ENCODE results near the gene EPYC.

Gene EPYC

DNA sequence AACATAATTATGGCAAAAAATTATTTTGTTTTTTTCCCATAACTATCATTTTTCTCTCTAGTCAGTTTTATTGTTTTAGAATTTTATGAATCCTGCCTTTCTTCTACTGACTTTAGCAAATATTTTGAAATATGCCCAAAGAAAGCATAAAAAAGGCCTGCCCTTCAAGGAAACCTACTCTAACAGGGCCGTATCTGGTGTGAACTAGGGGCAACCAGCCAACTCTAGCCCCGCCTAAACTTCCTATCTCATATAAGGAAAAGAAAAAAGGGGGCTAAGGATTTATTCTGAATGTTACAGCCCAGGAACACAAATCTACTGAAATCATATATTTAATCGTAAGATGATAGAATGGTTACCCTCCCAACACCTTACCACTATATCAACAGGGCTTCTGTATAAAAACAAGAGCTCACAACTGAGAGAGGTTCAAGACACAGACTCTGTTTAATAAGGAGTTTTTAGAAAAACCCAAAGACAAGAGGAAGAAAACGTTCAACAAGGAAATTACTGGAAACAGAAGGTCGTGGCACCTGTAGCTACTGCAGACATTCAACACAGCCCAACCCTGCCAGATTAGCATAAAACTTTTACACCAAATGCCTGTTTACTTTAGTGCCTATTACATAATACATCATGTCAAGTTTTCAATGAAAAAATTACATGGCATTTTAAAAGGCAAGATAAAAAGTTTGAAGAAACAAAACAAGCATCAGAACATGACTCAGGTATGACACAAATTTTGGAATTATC lies 12.9 kb upstream of the EPYC start:
- Histone ChIP-seq H3K36me3 (ENCODE audit: control insufficient read depth, insufficient read depth, low read length) (no peaks in the 10 kb centered on the region), H3K9me3 (ENCODE audit: control insufficient read depth, insufficient read depth, low read length) (no peaks in the 10 kb centered on the region), H3K27me3 (ENCODE audit: control insufficient read depth, insufficient read depth, low read length) (no peaks in the 10 kb centered on the region), H3K4me3 (ENCODE audit: low read depth, low read length) (no peak overlapping the region), H3K4me1 (ENCODE audit: control insufficient read depth, insufficient read depth, low read length) (no peaks in the 10 kb centered on the region), H3K9ac (ENCODE audit: low read depth, low read length) (no peak overlapping the region)

DNA sequence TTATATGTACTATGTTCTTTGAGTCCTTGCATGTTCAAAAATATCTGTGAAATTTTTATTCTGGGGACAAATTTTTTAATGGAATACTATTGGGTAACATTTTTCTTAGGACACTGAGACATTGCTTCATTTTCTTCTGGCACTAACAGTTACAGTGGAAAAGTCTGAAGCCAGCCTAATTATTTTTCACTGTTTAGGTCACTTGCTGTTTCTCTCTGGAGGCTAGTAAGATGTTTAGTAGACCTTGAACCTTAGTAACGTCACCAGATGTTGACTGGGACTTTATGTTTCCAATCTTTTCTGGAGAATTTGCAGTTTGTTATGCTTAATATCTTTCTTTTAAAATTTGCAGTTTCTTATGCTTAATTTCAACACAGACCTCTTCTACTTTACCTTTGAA lies 12.3 kb upstream of the EPYC start:
- Histone ChIP-seq H3K4me1 (ENCODE audit: control insufficient read depth, insufficient read depth, low read length) (no peaks in the 10 kb centered on the region), H3K4me3 (ENCODE audit: low read depth, low read length) (no peak overlapping the region), H3K36me3 (ENCODE audit: control insufficient read depth, insufficient read depth, low read length) (no peaks in the 10 kb centered on the region), H3K9me3 (ENCODE audit: control insufficient read depth, insufficient read depth, low read length) (no peaks in the 10 kb centered on the region), H3K27me3 (ENCODE audit: control insufficient read depth, insufficient read depth, low read length) (no peaks in the 10 kb centered on the region), H3K9ac (ENCODE audit: low read depth, low read length) (no peak overlapping the region)

DNA sequence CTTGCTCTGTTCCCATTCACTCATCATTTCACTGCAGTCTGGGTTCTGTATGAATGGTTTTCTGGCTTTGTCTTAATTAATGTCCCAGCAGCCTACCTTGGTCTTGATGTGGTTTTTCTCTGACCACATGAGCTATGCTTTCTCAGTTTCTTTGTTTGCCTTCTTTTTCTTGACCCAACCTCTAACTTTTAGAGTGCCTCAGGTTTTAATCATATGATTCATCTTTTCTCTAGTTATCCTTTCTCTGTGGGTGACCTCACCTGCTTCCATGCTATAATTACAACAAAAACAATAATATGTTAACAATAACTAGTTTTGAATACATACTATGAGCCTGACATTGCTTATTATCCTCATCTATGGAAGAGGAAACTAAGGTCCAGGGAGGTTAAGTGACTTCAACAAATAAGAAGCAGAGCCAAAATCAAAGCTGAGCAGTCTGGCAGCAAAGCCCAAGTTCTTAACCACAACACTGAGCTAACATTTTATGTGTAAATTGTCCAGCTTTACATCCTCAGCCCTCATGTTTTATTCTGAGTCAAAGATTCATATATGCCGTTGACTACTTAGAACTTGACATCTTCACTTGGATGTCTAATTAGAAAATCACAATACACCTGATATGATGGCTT lies 4.7 kb upstream of the EPYC start:
- Histone ChIP-seq H3K9me3 (ENCODE audit: control insufficient read depth, insufficient read depth, low read length) (no peaks in the 10 kb centered on the region), H3K27me3 (ENCODE audit: control insufficient read depth, insufficient read depth, low read length) (no peaks in the 10 kb centered on the region), H3K4me3 (ENCODE audit: low read depth, low read length) (no peak overlapping the region), H3K36me3 (ENCODE audit: control insufficient read depth, insufficient read depth, low read length) (no peaks in the 10 kb centered on the region), H3K9ac (ENCODE audit: low read depth, low read length) (no peak overlapping the region), H3K4me1 (ENCODE audit: control insufficient read depth, insufficient read depth, low read length) (no peaks in the 10 kb centered on the region)

DNA sequence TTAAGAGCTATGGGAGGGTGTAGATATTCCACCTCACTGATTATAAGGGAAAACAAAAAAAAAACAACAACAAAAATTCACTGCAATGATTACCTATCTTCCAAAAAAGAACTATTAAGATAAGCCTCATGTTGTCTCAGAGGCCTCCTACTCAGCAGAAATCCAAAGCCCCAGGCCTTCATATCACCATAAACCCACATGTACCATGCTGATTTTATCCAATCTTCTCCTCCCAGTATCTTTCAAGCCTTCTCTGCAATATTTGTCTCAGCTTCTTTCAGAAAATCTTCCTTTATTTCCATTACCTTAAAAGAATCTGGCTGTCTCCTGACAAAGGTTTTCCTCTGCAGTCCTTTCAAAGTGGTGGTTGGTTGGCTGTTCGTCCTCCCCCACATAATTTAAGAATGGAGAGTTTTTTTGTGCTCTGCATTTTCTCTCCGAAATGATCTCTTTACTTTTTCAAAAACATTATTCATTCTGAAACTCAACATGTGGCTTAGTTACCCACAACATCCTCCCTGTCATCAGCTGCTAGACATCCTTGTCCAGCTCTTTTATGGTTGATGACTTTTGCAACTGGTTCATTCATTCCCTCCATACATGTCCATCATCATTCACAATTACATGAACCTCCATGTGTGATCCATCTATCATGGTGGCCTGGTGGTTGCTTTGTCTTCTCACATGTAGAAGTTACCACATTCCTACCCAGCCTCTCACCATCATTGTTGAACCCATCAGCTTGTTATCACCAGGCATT lies 2.9 kb upstream of the EPYC start:
- Histone ChIP-seq H3K4me3 (ENCODE audit: low read depth, low read length) (no peak overlapping the region), H3K27me3 (ENCODE audit: control insufficient read depth, insufficient read depth, low read length) (no peaks in the 10 kb centered on the region)

DNA sequence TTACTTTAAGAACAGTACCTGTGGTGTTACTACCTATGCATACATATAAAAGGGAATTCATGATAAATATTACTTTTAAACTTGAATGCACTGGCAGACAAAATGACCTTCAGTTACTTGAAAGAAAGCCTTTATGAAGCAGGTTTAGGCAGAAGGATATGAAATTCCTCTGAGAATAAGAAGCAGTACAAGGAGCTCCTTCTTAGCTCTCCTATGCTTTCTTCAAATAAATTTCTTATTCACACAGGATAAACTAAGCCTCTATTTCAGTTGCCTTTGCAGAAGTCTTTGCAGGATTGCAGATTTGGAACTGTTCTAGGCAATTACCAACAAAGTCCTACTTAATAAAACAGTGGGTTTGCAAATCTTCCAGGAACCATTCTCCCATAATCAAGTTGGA lies 1.0 kb downstream of the EPYC start:
- Histone ChIP-seq H3K9me3 (ENCODE audit: control insufficient read depth, insufficient read depth, low read length) (no peaks in the 10 kb centered on the region), H3K4me1 (ENCODE audit: control insufficient read depth, insufficient read depth, low read length) (no peaks in the 10 kb centered on the region), H3K9ac (ENCODE audit: low read depth, low read length) (no peak overlapping the region), H3K27me3 (ENCODE audit: control insufficient read depth, insufficient read depth, low read length) (no peaks in the 10 kb centered on the region), H3K36me3 (ENCODE audit: control insufficient read depth, insufficient read depth, low read length) (no peaks in the 10 kb centered on the region), H3K4me3 (ENCODE audit: low read depth, low read length) (no peak overlapping the region)

More for the DNA sequence above, 2.9 kb upstream of the EPYC start:
- H3K9me3 ChIP-seq (ENCODE audit: control insufficient read depth, insufficient read depth, low read length) = no peaks in the 10 kb centered on the region
- no peak overlapping the region for H3K9ac ChIP-seq (ENCODE audit: low read depth, low read length)
- H3K4me1 ChIP-seq (ENCODE audit: control insufficient read depth, insufficient read depth, low read length) = no peaks in the 10 kb centered on the region
- H3K36me3 ChIP-seq (ENCODE audit: control insufficient read depth, insufficient read depth, low read length) = no peaks in the 10 kb centered on the region

DNA sequence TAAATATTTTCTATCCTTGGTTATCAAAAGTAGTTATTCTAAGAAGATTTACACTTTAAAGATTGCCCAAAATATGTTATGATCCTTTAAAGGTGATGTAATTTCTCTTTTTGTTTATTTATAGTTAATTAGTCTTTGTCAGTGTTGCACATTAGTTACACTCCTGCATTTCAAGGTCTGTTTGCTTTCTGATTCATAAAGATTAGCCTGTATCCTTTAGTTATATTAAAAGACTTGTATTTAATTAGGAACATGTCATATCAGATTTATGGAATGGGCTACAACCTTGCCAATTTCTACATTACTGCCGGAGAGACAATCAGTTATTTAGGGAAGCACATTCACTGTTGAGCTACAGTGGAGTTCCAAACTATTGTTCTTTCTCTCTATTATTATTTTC lies 3.5 kb downstream of the EPYC start:
- no peak overlapping the region for H3K4me3 ChIP-seq (ENCODE audit: low read depth, low read length)
- H3K4me1 ChIP-seq (ENCODE audit: control insufficient read depth, insufficient read depth, low read length) = no peaks in the 10 kb centered on the region
- no peak overlapping the region for H3K9ac ChIP-seq (ENCODE audit: low read depth, low read length)
- H3K9me3 ChIP-seq (ENCODE audit: control insufficient read depth, insufficient read depth, low read length) = no peaks in the 10 kb centered on the region
- H3K36me3 ChIP-seq (ENCODE audit: control insufficient read depth, insufficient read depth, low read length) = no peaks in the 10 kb centered on the region
- H3K27me3 ChIP-seq (ENCODE audit: control insufficient read depth, insufficient read depth, low read length) = no peaks in the 10 kb centered on the region

DNA sequence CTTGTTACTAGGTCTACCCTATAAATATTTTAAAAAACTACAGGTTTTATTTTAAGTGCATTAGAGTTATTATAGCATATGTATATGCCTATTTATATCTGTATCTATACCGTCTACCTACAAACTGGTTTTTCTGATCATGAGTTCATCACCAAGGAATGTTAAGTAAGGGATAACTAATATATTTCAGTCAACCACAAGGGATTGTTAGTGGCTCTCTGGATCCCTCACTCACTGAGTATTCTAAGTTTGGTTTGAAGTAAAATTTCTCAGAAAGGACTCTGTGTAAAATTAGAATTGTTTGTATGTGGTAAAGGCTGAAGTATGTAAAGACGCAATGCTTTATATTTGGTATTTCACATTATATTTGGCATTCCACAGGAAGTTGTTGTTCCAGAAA lies 4.8 kb downstream of the EPYC start:
- H3K27me3 ChIP-seq (ENCODE audit: control insufficient read depth, insufficient read depth, low read length) = no peaks in the 10 kb centered on the region
- no peaks in the 10 kb centered on the region for H3K36me3 ChIP-seq (ENCODE audit: control insufficient read depth, insufficient read depth, low read length)
- no peaks in the 10 kb centered on the region for H3K9me3 ChIP-seq (ENCODE audit: control insufficient read depth, insufficient read depth, low read length)
- H3K4me1 ChIP-seq (ENCODE audit: control insufficient read depth, insufficient read depth, low read length) = no peaks in the 10 kb centered on the region
- no peak overlapping the region for H3K4me3 ChIP-seq (ENCODE audit: low read depth, low read length)
- H3K9ac ChIP-seq (ENCODE audit: low read depth, low read length) = no peak overlapping the region

DNA sequence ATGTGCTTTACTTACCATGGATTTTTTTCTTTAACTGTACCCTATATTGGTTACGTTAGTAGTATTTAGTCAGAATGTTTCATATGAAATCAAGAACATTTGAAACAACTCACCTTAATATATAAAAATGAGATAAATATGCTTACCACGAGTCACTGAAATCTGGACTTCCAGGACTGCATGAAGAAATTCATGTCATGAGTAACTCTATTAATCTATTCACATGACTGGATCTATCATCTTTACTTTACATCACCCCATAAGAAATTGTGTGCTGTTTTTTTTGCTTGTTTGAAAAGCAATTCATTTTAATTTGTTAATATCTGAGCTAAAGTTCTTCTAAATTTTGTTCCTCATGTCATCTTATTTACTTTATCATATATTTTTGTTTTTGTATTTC lies 5.2 kb downstream of the EPYC start:
- Histone ChIP-seq H3K9ac (ENCODE audit: low read depth, low read length) (no peak overlapping the region), H3K4me1 (ENCODE audit: control insufficient read depth, insufficient read depth, low read length) (no peaks in the 10 kb centered on the region), H3K4me3 (ENCODE audit: low read depth, low read length) (no peak overlapping the region), H3K36me3 (ENCODE audit: control insufficient read depth, insufficient read depth, low read length) (no peaks in the 10 kb centered on the region), H3K9me3 (ENCODE audit: control insufficient read depth, insufficient read depth, low read length) (no peaks in the 10 kb centered on the region), H3K27me3 (ENCODE audit: control insufficient read depth, insufficient read depth, low read length) (no peaks in the 10 kb centered on the region)

DNA sequence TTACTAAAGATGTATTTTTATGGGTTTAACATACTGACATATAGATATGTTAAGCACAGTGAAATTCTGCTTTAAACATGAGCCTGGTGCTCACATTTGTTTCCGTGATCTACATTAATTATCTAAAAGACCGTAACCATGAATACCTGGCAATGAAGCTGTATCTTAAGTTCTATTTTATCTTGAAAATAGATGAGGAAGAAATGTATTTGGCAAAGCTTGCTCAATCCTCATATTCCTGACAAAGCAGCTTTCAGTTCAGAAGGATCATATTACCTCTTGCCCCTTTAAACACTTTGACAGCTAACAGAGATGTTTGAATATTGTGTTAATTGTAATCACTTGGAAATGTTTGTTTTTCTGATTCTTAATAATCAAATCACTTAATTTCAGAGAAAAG lies 9.8 kb downstream of the EPYC start:
- H3K9ac ChIP-seq (ENCODE audit: low read depth, low read length) = no peak overlapping the region
- no peaks in the 10 kb centered on the region for H3K9me3 ChIP-seq (ENCODE audit: control insufficient read depth, insufficient read depth, low read length)
- H3K4me1 ChIP-seq (ENCODE audit: control insufficient read depth, insufficient read depth, low read length) = no peaks in the 10 kb centered on the region
- H3K36me3 ChIP-seq (ENCODE audit: control insufficient read depth, insufficient read depth, low read length) = no peaks in the 10 kb centered on the region
- no peaks in the 10 kb centered on the region for H3K27me3 ChIP-seq (ENCODE audit: control insufficient read depth, insufficient read depth, low read length)
- no peak overlapping the region for H3K4me3 ChIP-seq (ENCODE audit: low read depth, low read length)

DNA sequence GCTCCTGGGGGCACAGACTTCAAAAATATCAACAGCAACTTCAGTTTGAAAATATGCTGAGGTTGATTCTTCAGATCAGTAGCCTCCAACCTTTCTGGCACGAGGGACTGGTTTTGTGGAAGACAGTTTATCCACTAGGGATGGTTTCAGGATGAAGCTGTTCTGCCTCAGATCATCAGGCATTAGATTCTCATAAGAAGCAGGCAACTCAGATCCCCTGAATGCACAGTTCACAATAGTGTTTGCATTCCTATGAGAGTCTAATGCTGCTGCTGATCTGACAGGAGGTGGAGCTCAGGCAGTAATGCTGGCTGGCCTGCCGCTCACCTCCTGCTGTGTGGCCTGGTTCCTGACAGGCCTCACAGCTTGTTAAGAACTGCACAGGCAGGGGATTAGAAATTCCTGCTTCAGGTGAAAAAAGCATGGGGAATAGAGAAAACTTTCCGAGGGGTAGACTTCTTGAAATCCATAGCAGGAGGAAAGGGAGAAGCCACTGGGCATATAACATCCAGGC lies 12.8 kb downstream of the EPYC start:
- Histone ChIP-seq H3K4me3 (ENCODE audit: low read depth, low read length) (no peak overlapping the region), H3K9ac (ENCODE audit: low read depth, low read length) (no peak overlapping the region), H3K36me3 (ENCODE audit: control insufficient read depth, insufficient read depth, low read length) (no peaks in the 10 kb centered on the region), H3K4me1 (ENCODE audit: control insufficient read depth, insufficient read depth, low read length) (no peaks in the 10 kb centered on the region), H3K27me3 (ENCODE audit: control insufficient read depth, insufficient read depth, low read length) (peaks cover 8% of the 10 kb centered on the region), H3K9me3 (ENCODE audit: control insufficient read depth, insufficient read depth, low read length) (no peaks in the 10 kb centered on the region)

DNA sequence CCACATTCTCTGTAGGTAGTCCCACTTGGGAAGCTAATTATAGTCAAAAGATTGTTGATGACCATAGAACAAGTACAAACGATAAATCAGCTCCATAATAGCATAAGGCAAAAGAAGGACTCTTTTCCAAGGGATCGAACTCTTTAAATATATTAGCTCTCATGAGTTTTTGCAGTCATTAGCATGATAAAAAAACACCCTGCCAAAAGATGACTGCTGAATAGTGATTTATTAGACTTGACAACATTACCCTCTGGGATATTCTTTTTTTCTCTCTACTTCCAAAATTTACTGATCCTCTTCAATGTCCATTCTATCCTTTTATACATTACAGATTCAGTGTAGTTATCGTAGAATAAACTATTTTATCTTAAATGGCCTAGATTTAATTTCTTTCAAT lies 14.2 kb downstream of the EPYC start:
- Histone ChIP-seq H3K27me3 (ENCODE audit: control insufficient read depth, insufficient read depth, low read length) (peaks cover 21% of the 10 kb centered on the region), H3K9me3 (ENCODE audit: control insufficient read depth, insufficient read depth, low read length) (no peaks in the 10 kb centered on the region), H3K9ac (ENCODE audit: low read depth, low read length) (no peak overlapping the region), H3K4me1 (ENCODE audit: control insufficient read depth, insufficient read depth, low read length) (no peaks in the 10 kb centered on the region), H3K36me3 (ENCODE audit: control insufficient read depth, insufficient read depth, low read length) (no peaks in the 10 kb centered on the region), H3K4me3 (ENCODE audit: low read depth, low read length) (no peak overlapping the region)

All from iPS-15b (cell line).